Prostate gland (tissue), 2 donors: ENCODE measurements around the gene UVRAG.

Source experiments
- CTCF ChIP-seq, 4 experiments: fragments of 200-600 bp in 2 of 4; fragments of 450-650 bp in 2 of 4; sonication (generic) in 2 of 4; IDR thresholded peaks; 1 replicate in 3 of 4; 2 replicates in 1 of 4; pipeline ENCODE4 v1.5.1; 2016 to 2019; ENCODE audit warnings: antibody characterized with exemption in 4 of 4, mild to moderate bottlenecking in 2 of 4, moderate library complexity in 2 of 4
- POLR2A ChIP-seq: fragments of 450-650 bp; IDR thresholded peaks from one replicate; pipeline ENCODE4 v1.6.1; 2016; ENCODE audit warnings: antibody characterized with exemption, mild to moderate bottlenecking

- TF ChIP-seq POLR2A (no peak), CTCF (IDR thresholded peaks at IDR 0.05) (no peak)
Observed at GRCh38 chr11:75925785-75926164, 110.8 kb downstream of the UVRAG start.
